ENCODE measurements around the gene SLC25A5. TPM values are rescaled to one million over a fixed set of nuclear protein-coding genes. Genes with fewer than 3 reads are reported as not detected.

Gene SLC25A5
- total RNA-seq, 1 experiment from 2014 or later = 454 TPM

GRCh38 chrX:119479845-119480244 is 11.6 kb downstream of the SLC25A5 start:
- peaks cover 2% of the 10 kb centered on the region for H3K23me2 ChIP-seq (ENCODE audit: insufficient read length, low read depth, low read length, poor library complexity, severe bottlenecking)
- no peak overlapping the region for H3K56ac ChIP-seq (ENCODE audit: insufficient read length, low read depth, low read length)
- no peak overlapping the region for H2BK120ac ChIP-seq (ENCODE audit: low read depth, low read length, poor library complexity, severe bottlenecking)
- no peak overlapping the region for H3K14ac ChIP-seq (ENCODE audit: insufficient read depth, low read length)
- H3K36me3 Mint-ChIP-seq (ENCODE audit: insufficient read depth in 1 of 3, low read depth in 3 of 3) = peaks cover 0 to 5% (median 1%) of the 10 kb centered on the region in 3 experiments; a peak in 2 of 7 replicates
- no peak overlapping the region for H4K8ac ChIP-seq (replicated peaks; ENCODE audit: insufficient read length, low read depth, low read length)
- no peaks in the 10 kb centered on the region for H3K79me1 ChIP-seq (ENCODE audit: insufficient read depth, low read depth, low read length, poor library complexity, severe bottlenecking)
- H3K4ac ChIP-seq (ENCODE audit: low read depth, low read length) = no peak overlapping the region
- H2BK5ac ChIP-seq (ENCODE audit: insufficient read length, low read length) = no peak overlapping the region
- H3K23ac ChIP-seq (ENCODE audit: insufficient read length, low read depth, low read length) = no peak overlapping the region
- peaks cover 23% of the 10 kb centered on the region for H3K27me3 Mint-ChIP-seq (ENCODE audit: low read depth)
- no peak for TF ChIP-seq CTCF (conservative IDR thresholded peaks at IDR 0.05)
- H2AK5ac ChIP-seq (ENCODE audit: insufficient read length, low read length) = no peak overlapping the region
- H3K9me3 Mint-ChIP-seq = peaks cover 64 to 69% of the 10 kb centered on the region in 2 experiments
- H3K79me2 ChIP-seq (ENCODE audit: insufficient read depth, low read length) = no peaks in the 10 kb centered on the region
- H3K27me3 ChIP-seq (ENCODE audit: insufficient read depth, low read length) = no peaks in the 10 kb centered on the region
- no peak overlapping the region for H4K91ac ChIP-seq (ENCODE audit: insufficient read length, low read depth, low read length)
- no peak overlapping the region for H2BK15ac ChIP-seq (ENCODE audit: low read depth, low read length)
- no peak overlapping the region for H3K4me2 ChIP-seq (ENCODE audit: insufficient read depth, insufficient read length, low read length)
- H2AFZ ChIP-seq (ENCODE audit: low read length) = no peak overlapping the region
- H3K4me1 ChIP-seq (ENCODE audit: insufficient read depth, low read length) = no peaks in the 10 kb centered on the region
- no peak overlapping the region for H4K5ac ChIP-seq (ENCODE audit: insufficient read length, low read depth, low read length)
- no peak overlapping the region for H3K9ac ChIP-seq (ENCODE audit: extremely low read depth, insufficient read length, low read length)
- H2BK20ac ChIP-seq (ENCODE audit: low read depth, low read length, poor library complexity, severe bottlenecking) = no peak overlapping the region
- WGBS (ENCODE audit: extremely low coverage, insufficient read length, low lambda C conversion rate) = no CpG with 5 or more reads among the region's 2 CpGs
- H3K27ac Mint-ChIP-seq = no peak overlapping the region
- H4K20me1 ChIP-seq (ENCODE audit: control insufficient read depth, insufficient read depth, insufficient read length) = no peaks in the 10 kb centered on the region
- 0 out of 4 replicates have a peak, but pooled peaks cover 0 to 2% of the 10 kb centered on the region in 2 experiments for H3K4me1 Mint-ChIP-seq
- no peak overlapping the region for H3K27ac ChIP-seq (ENCODE audit: insufficient read length, low read depth, low read length)
- no peak overlapping the region for H3K4me3 Mint-ChIP-seq
- DNase-seq = no peak
- no peak overlapping the region for H3K18ac ChIP-seq (ENCODE audit: insufficient read length, low read depth, low read length)
- H3K9me3 ChIP-seq (ENCODE audit: control insufficient read depth, low read depth, low read length) = peaks cover 25% of the 10 kb centered on the region
- H2BK12ac ChIP-seq (ENCODE audit: insufficient read length, low read depth, low read length) = no peak overlapping the region
- H3T11ph ChIP-seq (ENCODE audit: low read length) = no peak overlapping the region
